Stimulated activated CD4-positive, alpha-beta T cell treated with anti-CD3 and anti-CD28 coated beads, Interleukin-12 subunit alpha, Interleukin-12 subunit beta, amount 100 ng/mL, for 48 hours (primary cell): ENCODE data around the gene PARD3B.

Experiments used
- DNase-seq, 3 donors: peaks; one replicate each; pipeline ENCODE4 v3.0.0-alpha.2; 2020; ENCODE audit warnings: low read depth in 2 of 3, low spot score in 1 of 3

PARD3B gene

DNA sequence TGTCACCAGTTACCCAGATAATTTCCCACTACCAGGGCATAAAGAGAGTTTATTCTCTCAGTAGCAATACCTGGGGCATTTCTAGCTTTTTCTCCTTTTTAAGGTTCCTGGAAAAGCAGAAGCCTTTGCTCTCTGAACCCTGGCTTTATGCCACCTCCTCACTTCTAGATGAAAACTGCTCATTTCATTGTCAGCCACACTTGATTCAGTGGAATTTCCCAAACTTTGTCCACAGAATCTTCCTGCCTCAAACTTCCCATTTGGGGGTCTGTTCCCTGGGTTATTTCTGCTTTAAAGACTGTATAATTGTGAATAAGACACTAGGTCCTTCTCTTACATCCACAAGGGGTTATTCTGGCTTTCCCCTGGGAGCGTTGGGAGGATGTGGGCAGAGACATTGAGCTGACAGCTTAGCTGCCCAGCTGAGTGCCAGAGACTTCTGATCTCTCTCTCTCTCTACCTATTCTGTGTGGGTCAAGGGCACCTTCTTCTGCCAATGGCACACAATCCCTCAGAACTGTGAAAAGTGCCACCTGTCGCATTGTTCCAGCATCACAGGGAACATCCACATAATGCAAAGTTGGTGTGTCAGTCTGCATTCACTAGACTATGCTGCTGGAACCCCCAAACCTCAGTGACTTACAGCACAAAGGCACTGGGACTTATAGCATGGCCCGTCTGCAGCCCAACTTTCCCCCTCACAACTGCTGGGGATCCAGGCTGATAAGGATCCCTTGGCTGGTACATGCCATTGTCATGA lies 1117.1 kb downstream of the PARD3B start:
- DNase-seq, result no peak

DNA sequence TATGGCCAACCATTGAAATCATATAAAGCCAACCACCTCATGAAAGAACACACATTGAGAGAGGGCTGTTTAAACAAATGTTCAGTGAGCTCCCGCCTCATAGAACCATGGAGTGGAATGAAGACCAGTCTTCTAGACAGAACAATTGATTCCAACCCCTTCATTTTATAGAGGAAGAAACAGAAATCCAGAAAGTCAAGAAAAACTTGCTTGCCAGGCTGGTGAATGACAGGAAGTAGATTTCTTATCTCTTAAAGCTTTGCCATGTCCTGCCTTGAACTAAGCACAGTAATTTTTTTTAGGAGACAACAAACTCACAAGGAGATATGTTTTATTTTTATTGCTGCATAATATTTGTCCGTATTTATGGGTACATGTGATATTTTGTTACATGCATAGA lies 1120.5 kb downstream of the PARD3B start:
- DNase-seq, result no peak
